GOT3 (cell line): Measurements from ENCODE around the gene FAM234A.

ENCODE experiments used
- DNase-seq: peaks from one replicate; lab custom pipeline; 2025; ENCODE audit warnings: mixed read lengths; lab: John Stamatoyannopoulos, UW

Gene FAM234A

GRCh38 chr16:281660-282255 lies 47.1 kb downstream of the FAM234A start:
- no peak for DNase-seq

- no peak for DNase-seq
Observed at GRCh38 chr16:282491-282890, 47.9 kb downstream of the FAM234A start.

GRCh38 chr16:283033-283805 lies 48.6 kb downstream of the FAM234A start, which contains the start of gene PDIA2:
Gene PDIA2 (plus strand): TSS chr16:283164. CDS start chr16:283170, 6 bp downstream.
- DNase-seq = no peak

- no peak for DNase-seq
Observed at GRCh38 chr16:284204-285120, 49.8 kb downstream of the FAM234A start.

GRCh38 chr16:285146-286055 lies 50.8 kb downstream of the FAM234A start:
- DNase-seq = no peak

GRCh38 chr16:286491-287297 lies 52.1 kb downstream of the FAM234A start:
- DNase-seq = no peak

GRCh38 chr16:287298-287811 lies 52.7 kb downstream of the FAM234A start:
- no peak for DNase-seq

- DNase-seq = no peak
Observed at GRCh38 chr16:287981-288920, 53.6 kb downstream of the FAM234A start.

- DNase-seq = no peak
Observed at GRCh38 chr16:289395-289997, 54.9 kb downstream of the FAM234A start.

- no peak for DNase-seq
Observed at GRCh38 chr16:290015-290680, 55.5 kb downstream of the FAM234A start.

- no peak for DNase-seq
Observed at GRCh38 chr16:290681-291405, 56.2 kb downstream of the FAM234A start.

- DNase-seq = no peak
Observed at GRCh38 chr16:291539-291938, 56.9 kb downstream of the FAM234A start.

GRCh38 chr16:293043-293775 lies 58.6 kb downstream of the FAM234A start:
- no peak for DNase-seq

- DNase-seq = no peak
Observed at GRCh38 chr16:296276-296675, 61.7 kb downstream of the FAM234A start.

GRCh38 chr16:296806-297510 lies 62.3 kb downstream of the FAM234A start:
- no peak for DNase-seq

- no peak for DNase-seq
Observed at GRCh38 chr16:297832-298231, 63.2 kb downstream of the FAM234A start.
